B cell (primary cell): ENCODE data around the gene CAP1.

Experiments used
- EZH2 ChIP-seq: IDR thresholded peaks from 2 replicates; pipeline ENCODE4 v1.6.1; 2012; ENCODE audit warnings: borderline replicate concordance, low read depth, mild to moderate bottlenecking, moderate library complexity, low read length; ENCODE audit not compliant: insufficient read depth, poor library complexity, severe bottlenecking
- TF ChIP-seq, protein P1 (sequence below): fragments of 200-600 bp; IDR thresholded peaks from one replicate; pipeline ENCODE4 v1.8.0; 2022; ENCODE audit warnings: antibody characterized with exemption, mild to moderate bottlenecking

DNA sequence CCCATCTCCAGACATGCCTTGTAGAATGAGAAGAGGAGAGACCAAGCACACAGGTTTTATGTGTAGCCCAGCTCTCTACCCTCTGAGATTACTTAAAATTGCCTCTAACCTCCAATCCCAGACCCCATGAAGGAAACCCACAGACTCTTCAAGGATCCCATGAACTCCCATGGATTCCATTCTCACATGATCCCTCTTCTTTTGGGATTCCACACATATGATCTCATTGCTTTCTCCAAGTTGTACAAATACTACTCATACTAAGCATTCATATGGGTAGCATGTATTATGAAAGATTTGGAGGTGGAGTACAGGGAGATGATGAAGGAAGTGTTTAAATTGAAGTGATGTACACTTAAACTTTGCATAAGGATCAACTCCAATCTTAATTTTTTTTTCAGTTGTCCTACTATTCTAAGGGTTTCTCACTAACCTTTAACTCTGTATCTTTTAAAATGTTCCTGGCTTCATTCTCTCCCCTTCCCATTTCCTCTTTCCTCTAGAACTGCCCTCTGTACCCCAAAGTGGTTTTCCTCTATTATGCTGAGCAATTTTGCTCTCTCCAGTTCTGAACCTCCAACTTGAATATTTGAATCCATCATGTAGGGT, 44.0 kb upstream of the CAP1 start:
- TF ChIP-seq, protein P1, sequence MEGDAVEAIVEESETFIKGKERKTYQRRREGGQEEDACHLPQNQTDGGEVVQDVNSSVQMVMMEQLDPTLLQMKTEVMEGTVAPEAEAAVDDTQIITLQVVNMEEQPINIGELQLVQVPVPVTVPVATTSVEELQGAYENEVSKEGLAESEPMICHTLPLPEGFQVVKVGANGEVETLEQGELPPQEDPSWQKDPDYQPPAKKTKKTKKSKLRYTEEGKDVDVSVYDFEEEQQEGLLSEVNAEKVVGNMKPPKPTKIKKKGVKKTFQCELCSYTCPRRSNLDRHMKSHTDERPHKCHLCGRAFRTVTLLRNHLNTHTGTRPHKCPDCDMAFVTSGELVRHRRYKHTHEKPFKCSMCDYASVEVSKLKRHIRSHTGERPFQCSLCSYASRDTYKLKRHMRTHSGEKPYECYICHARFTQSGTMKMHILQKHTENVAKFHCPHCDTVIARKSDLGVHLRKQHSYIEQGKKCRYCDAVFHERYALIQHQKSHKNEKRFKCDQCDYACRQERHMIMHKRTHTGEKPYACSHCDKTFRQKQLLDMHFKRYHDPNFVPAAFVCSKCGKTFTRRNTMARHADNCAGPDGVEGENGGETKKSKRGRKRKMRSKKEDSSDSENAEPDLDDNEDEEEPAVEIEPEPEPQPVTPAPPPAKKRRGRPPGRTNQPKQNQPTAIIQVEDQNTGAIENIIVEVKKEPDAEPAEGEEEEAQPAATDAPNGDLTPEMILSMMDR: no peak
- no peak for TF ChIP-seq EZH2
